HCT116 (cell line): ENCODE results near the gene TEKTIP1. TPM values are rescaled to one million over a fixed set of nuclear protein-coding genes. Genes with fewer than 3 reads are reported as not detected.

Experiments
- ATAC-seq: fragments of 200-7000 bp; cut with Tn5 transposase; 2 replicates; pipeline ENCODE4 v1.9.1; 2020; ENCODE audit warnings: mild to moderate bottlenecking, moderate library complexity
- BruUV-seq: library from RNA; stranded (reverse); fragments of 400-500 nt; replicated peaks from 2 replicates; lab custom pipeline; 2021; lab: Mats Ljungman, UMichigan
- CTCF ChIA-PET: fragments of 300-600 bp; sonication (Branson Sonifier 250); formaldehyde crosslinking; loops from one replicate; lab custom pipeline; 2021; ENCODE audit warnings: antibody characterized with exemption; lab: Charles Lee
- POLR2A ChIA-PET: fragments of 300-600, 350-600 bp; sonication (Branson Sonifier 250); formaldehyde crosslinking; loops from one replicate; lab custom pipeline; 2021; ENCODE audit warnings: antibody characterized with exemption; lab: Charles Lee
- RAD21 ChIA-PET, 2 experiments: fragments of 300-600 bp; sonication (Branson Sonifier 250); formaldehyde crosslinking; loops; one replicate each; lab custom pipeline; 2023; ENCODE audit warnings: low total read pairs in 2 of 2; ENCODE audit not compliant: uncharacterized antibody in 2 of 2, unreplicated experiment in 2 of 2, low non-redundant PET in 1 of 2; lab: Charles Lee
- DNase-seq: peaks from one replicate; pipeline ENCODE4 v3.0.0-alpha.2; 2010; ENCODE audit warnings: low read depth, low spot score
- H2AFZ ChIP-seq: fragments of 200-600 bp; shearing (Covaris generic), sonication (generic); 2 replicates; pipeline ENCODE4 v1.6.1; 2017; ENCODE audit warnings: low read depth, mixed run types, mixed read lengths, antibody characterized with exemption, low read length; ENCODE audit not compliant: poor library complexity, severe bottlenecking
- H3K27ac ChIP-seq: 2 replicates; pipeline ENCODE4 v1.5.1; 2012; ENCODE audit warnings: low read depth, low read length
- H3K27me3 ChIP-seq: fragments of 200-600 bp; sonication (generic); 2 replicates; pipeline ENCODE4 v1.6.1; 2016; ENCODE audit warnings: mixed run types, low read length, mixed read lengths; ENCODE audit not compliant: insufficient read depth
- H3K36me3 ChIP-seq, 2 experiments: fragments of 200-500 bp in 1 of 2; fragments of 200-600 bp in 1 of 2; sonication (Bioruptor generic) in 1 of 2; sonication (generic) in 1 of 2; 2 replicates each; pipeline versions ENCODE4 v1.5.1 to v1.6.1; 2014 to 2016; ENCODE audit warnings: low read length in 2 of 2, inconsistent platforms in 1 of 2, mixed read lengths in 1 of 2, mixed run types in 1 of 2; ENCODE audit not compliant: insufficient read depth in 2 of 2, control insufficient read depth in 1 of 2
- H3K4me1 ChIP-seq, 2 experiments: fragments of 200-600 bp in 1 of 2; sonication (generic) in 1 of 2; 2 replicates each; pipeline versions ENCODE4 v1.5.1 to v1.6.1; 2012 to 2017; ENCODE audit warnings: low read length in 2 of 2, inconsistent platforms in 1 of 2, mild to moderate bottlenecking in 1 of 2, mixed read lengths in 1 of 2, mixed run types in 1 of 2, moderate library complexity in 1 of 2; ENCODE audit not compliant: insufficient read depth in 2 of 2, control insufficient read depth in 1 of 2
- H3K4me2 ChIP-seq: fragments of 200-600 bp; sonication (generic); 2 replicates; pipeline ENCODE4 v1.6.1; 2017; ENCODE audit warnings: mixed run types, low read length, mixed read lengths
- H3K4me3 ChIP-seq, 2 experiments: fragments of 200-600 bp in 1 of 2; sonication (generic) in 1 of 2; replicated peaks in 1 of 2; 2 replicates each; pipeline ENCODE4 v1.5.1; 2011 to 2016; ENCODE audit warnings: low read length in 2 of 2, control low read depth in 1 of 2, low read depth in 1 of 2, mild to moderate bottlenecking in 1 of 2, mixed read lengths in 1 of 2, mixed run types in 1 of 2
- H3K79me2 ChIP-seq: fragments of 200-600 bp; sonication (generic); 2 replicates; pipeline ENCODE4 v1.6.1; 2017; ENCODE audit warnings: mild to moderate bottlenecking, mixed run types, low read length, moderate library complexity, mixed read lengths; ENCODE audit not compliant: insufficient read depth
- H3K9ac ChIP-seq: fragments of 200-600 bp; sonication (generic); 2 replicates; pipeline ENCODE4 v1.6.1; 2016; ENCODE audit warnings: low read length, mixed read lengths
- H3K9me2 ChIP-seq: fragments of 200-600 bp; sonication (generic), shearing (Covaris generic); 2 replicates; pipeline ENCODE4 v1.6.1; 2017; ENCODE audit warnings: mixed run types, mild to moderate bottlenecking, moderate library complexity; ENCODE audit not compliant: insufficient read depth
- H3K9me3 ChIP-seq, 2 experiments: fragments of 200-500 bp in 1 of 2; fragments of 200-600 bp in 1 of 2; sonication (Bioruptor generic) in 1 of 2; sonication (generic) in 1 of 2; 2 replicates each; pipeline ENCODE4 v1.6.1; 2014 to 2017; ENCODE audit warnings: low read length in 2 of 2, mixed read lengths in 2 of 2, inconsistent platforms in 1 of 2, low read depth in 1 of 2, mild to moderate bottlenecking in 1 of 2, mixed run types in 1 of 2, moderate library complexity in 1 of 2; ENCODE audit not compliant: control insufficient read depth in 1 of 2, insufficient read depth in 1 of 2
- H4K20me1 ChIP-seq: fragments of 200-600 bp; sonication (generic), shearing (Covaris generic); 2 replicates; pipeline ENCODE4 v1.6.1; 2017; ENCODE audit warnings: mixed run types, mild to moderate bottlenecking, moderate library complexity; ENCODE audit not compliant: insufficient read depth
- ATF3 ChIP-seq: IDR thresholded peaks from 2 replicates; pipeline ENCODE4 v1.6.1; 2012
- CEBPB ChIP-seq: IDR thresholded peaks from 2 replicates; pipeline ENCODE4 v1.6.1; 2012; ENCODE audit warnings: low read depth
- FOSL1 ChIP-seq: IDR thresholded peaks from 2 replicates; pipeline ENCODE4 v1.6.1; 2012; ENCODE audit warnings: low read depth
- MAX ChIP-seq: IDR thresholded peaks from 2 replicates; pipeline ENCODE4 v1.6.1; 2012
- POLR2A ChIP-seq: IDR thresholded peaks from 2 replicates; pipeline ENCODE4 v1.7.0; 2011; ENCODE audit warnings: borderline replicate concordance; ENCODE audit not compliant: insufficient read depth, insufficient read length; ENCODE audit errors: extremely low read depth
- POLR2AphosphoS5 ChIP-seq: IDR thresholded peaks from 2 replicates; pipeline ENCODE4 v1.6.1; 2011; ENCODE audit warnings: mild to moderate bottlenecking, low read depth, low read length, moderate library complexity
- SIN3A ChIP-seq: IDR thresholded peaks from 2 replicates; pipeline ENCODE4 v1.6.1; 2012; ENCODE audit warnings: low read depth
- SP1 ChIP-seq: IDR thresholded peaks from 2 replicates; pipeline ENCODE4 v1.6.1; 2012; ENCODE audit warnings: low read depth
- intact Hi-C: fragments of 100-400 bp; cut with micrococcal nuclease; formaldehyde crosslinking; loops from 2 replicates; pipeline ENCODE4 v1.10.0; 2022
- total RNA-seq: library from RNA; stranded (reverse); gene quantifications from one replicate; pipeline ENCODE4 v1.2.1, GENCODE V29; 2021; ENCODE audit not compliant: unreplicated experiment

TEKTIP1 gene
- total RNA-seq, 1 experiment from 2014 or later, result 1.2 TPM

- Histone ChIP-seq H3K4me2 (peak within 1 kb of the TSS; percentile 97), H3K9me3 (no peaks in the 10 kb centered on the region), H4K20me1 (peaks cover 8% of the 10 kb centered on the region; the same call in 1 of the 2 replicates), H3K27ac (peak within 1 kb of the TSS; percentile 95), H3K4me1 (peaks cover 25 to 65% of the 10 kb centered on the region in 2 experiments), H2AFZ (no peak within 1 kb of the TSS), H3K4me3 (peak within 1 kb of the TSS; percentile 95 to 99), H3K79me2 (peaks cover 43% of the 10 kb centered on the region), H3K9me2 (no peaks in the 10 kb centered on the region), H3K36me3 (peaks cover 0 to 11% of the 10 kb centered on the region in 2 experiments; a peak in 1 of 4 replicates), H3K27me3 (no peaks in the 10 kb centered on the region), H3K9ac (peak within 1 kb of the TSS; percentile 95)
- ChIA-PET CTCF (interaction anchor here (0.6 to 1.3 kb wide), 2 partner anchors 13 to 411 kb away, joined by 3 read pairs; no protein-coding TSS in a partner anchor), RAD21 (interaction anchor here in 1 of 2 experiments (0.6 kb wide), 1 partner anchor 22 kb away, joined by 3 read pairs; no protein-coding TSS in a partner anchor), POLR2A (interaction anchor here (0.6 to 1.4 kb wide), 3 partner anchors 17 to 273 kb away, joined by 3 read pairs; no protein-coding TSS in a partner anchor)
- ATAC-seq (peak; percentile 86), DNase-seq (peak; percentile 83)
- intact Hi-C loops, result no loop called here
- BruUV-seq, result TSS peak; percentile 59
- TF ChIP-seq SP1 (peak; percentile 98), ATF3 (no peak), MAX (peak; percentile 87), POLR2A (peak; percentile 36), CEBPB (no peak), SIN3A (peak; percentile 81; the same call in 1 of the 2 replicates), POLR2AphosphoS5 (peak; percentile 87), FOSL1 (peak; percentile 90)
Measured at GRCh38 chr19:3557461-3558248, 18.7 kb downstream of the TEKTIP1 start, which contains the start of gene MFSD12. Gene MFSD12, minus strand, starts transcription at chr19:3557586. Its CDS starts 183 bp downstream, at chr19:3557403.
